Adrenal gland (tissue), 5 donors: Measurements from ENCODE around the gene IFNL3.

Experiments used
- CTCF ChIP-seq, 6 experiments: fragments of 450-650 bp in 4 of 6; fragments of 200-600 bp in 2 of 6; sonication (generic) in 1 of 6; IDR thresholded peaks; 1 replicate in 5 of 6; 2 replicates in 1 of 6; pipeline versions ENCODE4 v1.5.1 to v1.8.0; 2016 to 2021; ENCODE audit warnings: antibody characterized with exemption in 6 of 6, mild to moderate bottlenecking in 2 of 6, moderate library complexity in 1 of 6
- POLR2A ChIP-seq, 2 donors: fragments of 450-650 bp; IDR thresholded peaks; one replicate each; pipeline ENCODE4 v1.6.1; 2017; ENCODE audit warnings: antibody characterized with exemption in 2 of 2, mild to moderate bottlenecking in 2 of 2, moderate library complexity in 1 of 2
- donor health status: DM: no; HTN: no; CAD: no.

- TF ChIP-seq CTCF (IDR thresholded peaks at IDR 0.05), result no peak
- no peak for TF ChIP-seq POLR2A (IDR thresholded peaks at IDR 0.05)
These were observed 47.0 kb downstream of the IFNL3 start for GRCh38 chr19:39197808-39198207.
